CD4-positive, alpha-beta T cell (primary cell): ENCODE measurements around the gene HMG20B. TPM values are rescaled to one million over a fixed set of nuclear protein-coding genes. Genes with fewer than 3 reads are reported as not detected.
A peak's percentile ranks its signal among the peaks of the same experiment; 100 is the strongest.

Experiments used
- ATAC-seq: fragments of 200-7000 bp; cut with Tn5 transposase; one replicate; pipeline ENCODE4 v1.10.0; 2022; ENCODE audit warnings: mild to moderate bottlenecking; ENCODE audit not compliant: poor library complexity
- CTCF ChIA-PET: fragments of 350-600 bp; sonication (Branson Sonifier 250); formaldehyde crosslinking; loops from one replicate; lab custom pipeline; 2021; ENCODE audit warnings: antibody characterized with exemption, inconsistent platforms; lab: Charles Lee
- POLR2A ChIA-PET: fragments of 350-600 bp; sonication (Branson Sonifier 250); formaldehyde crosslinking; loops from one replicate; lab custom pipeline; 2021; ENCODE audit warnings: antibody characterized with exemption, inconsistent platforms; lab: Charles Lee
- DNase-seq, 14 experiments: peaks; one replicate each; pipeline ENCODE4 v3.0.0-alpha.2; 2013 to 2020; ENCODE audit warnings: mixed read lengths in 2 of 14
- H3K27ac ChIP-seq, 2 donors: one replicate each; pipeline versions ENCODE4 v1.5.1 to v1.7.0; 2013; ENCODE audit warnings: low read length in 2 of 2, low read depth in 1 of 2, mild to moderate bottlenecking in 1 of 2
- H3K27me3 ChIP-seq, 2 experiments: 1 replicate in 1 of 2; 2 replicates in 1 of 2; pipeline versions ENCODE4 v1.6.1 to v1.7.0; 2013; ENCODE audit warnings: low read length in 2 of 2, control low read depth in 1 of 2, mild to moderate bottlenecking in 1 of 2, moderate library complexity in 1 of 2; ENCODE audit not compliant: insufficient read depth in 2 of 2, control insufficient read depth in 1 of 2
- H3K36me3 ChIP-seq: one replicate; pipeline ENCODE4 v1.6.1; 2013; ENCODE audit warnings: low read length, control low read depth; ENCODE audit not compliant: insufficient read depth
- H3K4me1 ChIP-seq: one replicate; pipeline ENCODE4 v1.6.1; 2013; ENCODE audit warnings: low read length, control low read depth; ENCODE audit not compliant: insufficient read depth
- H3K4me3 ChIP-seq: one replicate; pipeline ENCODE4 v1.5.1; 2013; ENCODE audit warnings: mild to moderate bottlenecking, low read length, moderate library complexity
- H3K9me3 ChIP-seq, 2 experiments: 1 replicate in 1 of 2; 2 replicates in 1 of 2; pipeline versions ENCODE4 v1.6.1 to v1.7.0; 2013; ENCODE audit warnings: low read length in 2 of 2, mild to moderate bottlenecking in 2 of 2, control low read depth in 1 of 2, moderate library complexity in 1 of 2; ENCODE audit not compliant: control insufficient read depth in 1 of 2, insufficient read depth in 1 of 2
- H3K27ac Mint-ChIP-seq: one replicate; pipeline ENCODE4 v1.8.0; 2020; ENCODE audit warnings: mixed read lengths
- H3K27me3 Mint-ChIP-seq: one replicate; pipeline ENCODE4 v1.8.0; 2021; ENCODE audit warnings: mixed read lengths
- H3K36me3 Mint-ChIP-seq: one replicate; pipeline ENCODE4 v1.8.0; 2021; ENCODE audit warnings: low read depth, mixed read lengths
- H3K4me1 Mint-ChIP-seq: one replicate; pipeline ENCODE4 v1.8.0; 2021; ENCODE audit warnings: low read depth, mixed read lengths
- H3K4me3 Mint-ChIP-seq: one replicate; pipeline ENCODE4 v1.8.0; 2020; ENCODE audit warnings: mild to moderate bottlenecking, mixed read lengths
- H3K9me3 Mint-ChIP-seq: one replicate; pipeline ENCODE4 v1.8.0; 2020; ENCODE audit warnings: mixed read lengths
- intact Hi-C, 2 experiments: fragments of 100-400 bp; cut with DNase I in 1 of 2; cut with micrococcal nuclease in 1 of 2; formaldehyde crosslinking; loops; one replicate each; pipeline versions ENCODE4 v1.15.1 to v1.9.0; 2023 to 2025; cut with DNase I, micrococcal nuclease
- total RNA-seq, 174 experiments: library from RNA in 2 of 174; stranded (reverse) in 2 of 174; gene quantifications; one replicate each; pipeline ENCODE4 v1.2.3 and lab custom pipeline; 2021 to 2026
- TF ChIP-seq, protein P1 (sequence below): fragments of 200-600 bp; IDR thresholded peaks from one replicate; pipeline ENCODE4 v1.8.0; 2022; ENCODE audit warnings: antibody characterized with exemption, mild to moderate bottlenecking

HMG20B gene
- total RNA-seq, 2 experiments from 2014 or later: 34.3 to 36.6 TPM

DNA sequence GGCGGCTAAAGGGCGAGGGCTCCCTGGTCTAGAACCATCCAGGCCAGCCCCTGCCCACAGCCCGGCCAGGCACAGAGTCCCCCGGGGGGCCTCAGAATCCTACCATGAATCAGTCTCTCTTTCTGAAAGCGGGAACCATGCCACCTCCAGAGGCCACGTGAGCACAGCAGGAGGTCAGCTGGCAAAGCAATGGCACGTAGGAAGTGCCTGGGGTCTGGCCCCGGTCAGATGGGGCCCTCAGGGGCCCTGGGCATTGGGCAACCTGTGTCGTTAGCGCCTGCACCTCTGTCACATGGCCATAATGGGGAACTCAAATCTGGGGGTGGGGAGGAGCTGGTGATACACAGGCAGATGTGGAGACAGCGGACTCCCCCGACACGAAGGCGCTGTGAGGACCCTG is 24.1 kb upstream of the HMG20B start:
- ChIA-PET CTCF (no interaction called here), POLR2A (interaction anchor here (1.3 kb wide), 1 partner anchor 8 kb away, joined by 3 read pairs; no protein-coding TSS in a partner anchor)
- H3K9me3 ChIP-seq: no peaks in the 10 kb centered on the region
- H3K36me3 ChIP-seq: peaks cover 41% of the 10 kb centered on the region
- DNase-seq: peak in 2 of 14 experiments; percentile 56 to 64
- intact Hi-C loops: loop anchor here (5.0 kb wide), 2 partner anchors 39 to 41 kb away; partner anchors contain the start of genes FZR1 (in 1 of the 2) and GIPC3 (in 1 of the 2)
- no peak overlapping the region for H3K27ac ChIP-seq
- H3K9me3 Mint-ChIP-seq: no peaks in the 10 kb centered on the region
- H3K27ac Mint-ChIP-seq: peak overlapping the region; percentile 36
- no peak overlapping the region for H3K4me3 ChIP-seq
- H3K27me3 Mint-ChIP-seq: no peaks in the 10 kb centered on the region
- H3K4me1 Mint-ChIP-seq: peaks cover 20% of the 10 kb centered on the region
- H3K4me1 ChIP-seq: peaks cover 41% of the 10 kb centered on the region
- ATAC-seq: no peak
- H3K27me3 ChIP-seq: no peaks in the 10 kb centered on the region
- peaks cover 29% of the 10 kb centered on the region for H3K36me3 Mint-ChIP-seq
- no peak overlapping the region for H3K4me3 Mint-ChIP-seq
- TF ChIP-seq, protein P1, sequence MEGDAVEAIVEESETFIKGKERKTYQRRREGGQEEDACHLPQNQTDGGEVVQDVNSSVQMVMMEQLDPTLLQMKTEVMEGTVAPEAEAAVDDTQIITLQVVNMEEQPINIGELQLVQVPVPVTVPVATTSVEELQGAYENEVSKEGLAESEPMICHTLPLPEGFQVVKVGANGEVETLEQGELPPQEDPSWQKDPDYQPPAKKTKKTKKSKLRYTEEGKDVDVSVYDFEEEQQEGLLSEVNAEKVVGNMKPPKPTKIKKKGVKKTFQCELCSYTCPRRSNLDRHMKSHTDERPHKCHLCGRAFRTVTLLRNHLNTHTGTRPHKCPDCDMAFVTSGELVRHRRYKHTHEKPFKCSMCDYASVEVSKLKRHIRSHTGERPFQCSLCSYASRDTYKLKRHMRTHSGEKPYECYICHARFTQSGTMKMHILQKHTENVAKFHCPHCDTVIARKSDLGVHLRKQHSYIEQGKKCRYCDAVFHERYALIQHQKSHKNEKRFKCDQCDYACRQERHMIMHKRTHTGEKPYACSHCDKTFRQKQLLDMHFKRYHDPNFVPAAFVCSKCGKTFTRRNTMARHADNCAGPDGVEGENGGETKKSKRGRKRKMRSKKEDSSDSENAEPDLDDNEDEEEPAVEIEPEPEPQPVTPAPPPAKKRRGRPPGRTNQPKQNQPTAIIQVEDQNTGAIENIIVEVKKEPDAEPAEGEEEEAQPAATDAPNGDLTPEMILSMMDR: no peak

DNA sequence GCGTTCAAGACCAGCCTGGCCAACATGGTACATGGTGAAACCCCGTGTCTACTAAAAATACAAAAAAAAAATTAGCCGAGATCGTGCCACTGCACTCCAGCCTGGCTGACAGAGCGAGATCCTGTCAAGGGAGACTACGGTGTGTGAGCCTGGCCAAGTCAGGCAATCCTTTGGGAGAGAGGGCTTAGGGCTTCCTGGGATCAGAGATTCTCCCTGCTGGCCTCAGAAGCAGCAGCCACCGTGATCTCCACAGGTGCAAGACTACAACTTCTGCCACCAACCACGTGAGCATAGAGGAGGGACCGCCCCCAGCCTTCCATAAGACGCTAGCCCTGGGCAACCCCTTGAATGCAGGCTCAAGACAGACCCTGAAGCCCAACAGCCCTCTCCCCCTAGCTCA is 22.9 kb upstream of the HMG20B start:
- no peaks in the 10 kb centered on the region for H3K9me3 Mint-ChIP-seq
- POLR2A ChIA-PET: no interaction called here
- no peaks in the 10 kb centered on the region for H3K9me3 ChIP-seq
- peak overlapping the region; percentile 39 for H3K27ac Mint-ChIP-seq
- no peaks in the 10 kb centered on the region for H3K27me3 Mint-ChIP-seq
- H3K36me3 ChIP-seq: peaks cover 37% of the 10 kb centered on the region
- no peak overlapping the region for H3K4me3 ChIP-seq
- TF ChIP-seq, protein P1: no peak
- peaks cover 50% of the 10 kb centered on the region for H3K4me1 ChIP-seq
- H3K4me3 Mint-ChIP-seq: no peak overlapping the region
- no peak for DNase-seq
- peaks cover 29% of the 10 kb centered on the region for H3K4me1 Mint-ChIP-seq
- H3K27ac ChIP-seq: no peak overlapping the region
- CTCF ChIA-PET: no interaction called here
- H3K36me3 Mint-ChIP-seq: peaks cover 34% of the 10 kb centered on the region
- no peak for ATAC-seq
- H3K27me3 ChIP-seq: no peaks in the 10 kb centered on the region
- intact Hi-C loops: loop anchor here (5.0 kb wide), 2 partner anchors 37 to 43 kb away; partner anchors contain the start of genes FZR1 (in 1 of the 2) and GIPC3 (in 1 of the 2)

DNA sequence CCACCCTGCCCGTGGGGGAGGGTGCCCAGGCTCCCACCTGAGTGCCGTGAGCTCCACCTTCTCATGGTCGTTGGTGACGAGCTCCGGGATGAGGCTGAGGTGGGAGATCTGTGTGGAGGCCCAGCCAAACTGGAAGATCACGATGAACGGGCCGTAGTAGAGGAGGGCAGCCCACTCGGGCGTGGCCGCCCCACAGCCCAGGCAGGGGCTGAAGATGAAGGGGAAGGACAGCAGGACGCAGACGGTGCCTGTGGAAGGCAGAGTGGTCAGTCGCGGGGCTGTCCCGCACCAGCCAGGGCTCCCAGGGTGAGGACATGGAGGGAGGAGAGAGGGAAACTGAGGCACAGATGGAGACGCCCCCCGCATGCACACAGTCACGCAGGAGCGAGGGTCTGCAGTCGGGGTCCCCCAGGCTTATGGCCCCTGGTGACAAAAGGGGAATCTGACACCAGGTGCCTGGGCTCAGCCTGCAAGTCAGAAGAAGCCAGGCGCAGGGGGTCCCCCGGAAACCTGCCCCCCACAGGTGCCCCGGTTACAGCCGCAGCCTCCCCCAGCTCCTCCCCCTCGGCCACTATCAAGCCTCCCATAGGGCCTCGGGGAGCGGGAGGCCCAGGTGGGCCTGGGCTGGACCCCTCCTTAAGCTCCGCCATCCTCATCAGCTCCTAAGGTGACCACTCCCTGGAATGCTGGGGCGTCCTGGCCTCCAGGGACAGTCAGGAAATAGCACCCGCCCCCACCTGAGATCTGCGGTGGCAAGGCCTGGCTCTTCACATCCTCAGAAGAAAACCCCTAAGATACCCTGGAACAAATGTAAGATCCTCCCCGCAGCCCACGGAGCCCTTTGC is 21.6 kb upstream of the HMG20B start:
- H3K4me3 Mint-ChIP-seq: peak overlapping the region; percentile 38
- peak in 1 of 14 experiments; percentile 27 for DNase-seq
- H3K27ac Mint-ChIP-seq: peak overlapping the region; percentile 72
- Histone ChIP-seq H3K4me3 (no peak overlapping the region), H3K9me3 (no peaks in the 10 kb centered on the region), H3K27ac (peak overlapping the region in 1 of 2 donors; percentile 17), H3K4me1 (peaks cover 54% of the 10 kb centered on the region), H3K27me3 (no peaks in the 10 kb centered on the region), H3K36me3 (peaks cover 28% of the 10 kb centered on the region)
- peaks cover 30% of the 10 kb centered on the region for H3K4me1 Mint-ChIP-seq
- no peak for ATAC-seq
- ChIA-PET CTCF (no interaction called here), POLR2A (no interaction called here)
- H3K9me3 Mint-ChIP-seq: no peaks in the 10 kb centered on the region
- TF ChIP-seq, protein P1: no peak
- intact Hi-C loops: no loop called here
- H3K36me3 Mint-ChIP-seq: peaks cover 22% of the 10 kb centered on the region
- no peaks in the 10 kb centered on the region for H3K27me3 Mint-ChIP-seq
